GM23248 (cell line): ENCODE results near the gene TAS1R2.

Source experiments
- EZH2 ChIP-seq: fragments of 200-600 bp; sonication (generic); IDR thresholded peaks from 2 replicates; pipeline ENCODE4 v1.6.1; 2018; ENCODE audit warnings: antibody characterized with exemption, mild to moderate bottlenecking; ENCODE audit not compliant: insufficient read depth, poor library complexity, severe bottlenecking
- EZH2phosphoT487 ChIP-seq: fragments of 200-600 bp; sonication (generic); IDR thresholded peaks from 2 replicates; pipeline ENCODE4 v1.6.1; 2018; ENCODE audit warnings: antibody characterized with exemption, moderate library complexity, mild to moderate bottlenecking, low read depth; ENCODE audit not compliant: insufficient read depth

DNA sequence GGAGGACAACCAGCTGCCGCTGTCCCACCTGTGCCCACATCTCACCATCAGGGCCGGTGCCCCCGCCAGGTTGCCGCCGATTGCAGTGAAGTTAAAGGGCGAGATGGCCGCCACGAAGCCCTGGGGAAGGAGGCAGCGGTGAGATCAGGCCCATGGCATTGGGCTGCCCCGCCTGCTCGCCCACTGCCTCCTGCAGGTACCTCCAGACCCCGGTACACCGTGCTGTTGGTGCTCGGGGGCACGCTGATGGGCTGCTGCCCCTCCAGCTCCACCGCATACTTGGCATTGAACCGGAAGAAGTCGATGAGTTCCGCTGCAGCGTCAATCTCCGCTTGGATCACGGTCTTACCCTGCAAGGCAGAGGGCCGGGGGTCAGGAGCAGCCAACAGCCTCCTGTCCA, 23.6 kb upstream of the TAS1R2 start:
- TF ChIP-seq EZH2phosphoT487: no peak
- no peak for TF ChIP-seq EZH2
